Measurements from ENCODE around the gene RCSD1. TPM values are rescaled to one million over a fixed set of nuclear protein-coding genes. Genes with fewer than 3 reads are reported as not detected.
"Not testable (repeated sequence)": the region's sequence is repeated elsewhere in the genome, so short reads cannot be mapped to it uniquely, and the experiment has no call there.

RCSD1 gene
- polyA plus RNA-seq, 3 donors = 10.3 to 14.1 (median 13.0) TPM

DNA sequence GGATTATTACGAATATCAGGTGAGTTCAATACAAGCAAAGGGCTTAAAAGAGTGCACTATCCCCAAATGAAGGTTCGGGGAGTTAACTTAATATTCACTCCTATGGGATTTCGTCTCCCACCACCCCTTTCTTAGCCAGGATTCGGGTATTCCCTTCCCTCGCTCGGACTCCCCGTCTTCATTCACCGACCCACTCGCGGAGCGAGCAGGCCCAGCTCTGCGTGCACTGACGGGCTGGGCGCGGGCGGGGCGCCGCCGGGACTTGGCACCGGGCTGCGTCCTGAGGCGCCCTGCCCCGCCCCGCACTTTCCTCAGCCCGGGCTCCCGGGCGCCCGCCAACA, 84.0 kb downstream of the RCSD1 start:
- no peak for DNase-seq

DNA sequence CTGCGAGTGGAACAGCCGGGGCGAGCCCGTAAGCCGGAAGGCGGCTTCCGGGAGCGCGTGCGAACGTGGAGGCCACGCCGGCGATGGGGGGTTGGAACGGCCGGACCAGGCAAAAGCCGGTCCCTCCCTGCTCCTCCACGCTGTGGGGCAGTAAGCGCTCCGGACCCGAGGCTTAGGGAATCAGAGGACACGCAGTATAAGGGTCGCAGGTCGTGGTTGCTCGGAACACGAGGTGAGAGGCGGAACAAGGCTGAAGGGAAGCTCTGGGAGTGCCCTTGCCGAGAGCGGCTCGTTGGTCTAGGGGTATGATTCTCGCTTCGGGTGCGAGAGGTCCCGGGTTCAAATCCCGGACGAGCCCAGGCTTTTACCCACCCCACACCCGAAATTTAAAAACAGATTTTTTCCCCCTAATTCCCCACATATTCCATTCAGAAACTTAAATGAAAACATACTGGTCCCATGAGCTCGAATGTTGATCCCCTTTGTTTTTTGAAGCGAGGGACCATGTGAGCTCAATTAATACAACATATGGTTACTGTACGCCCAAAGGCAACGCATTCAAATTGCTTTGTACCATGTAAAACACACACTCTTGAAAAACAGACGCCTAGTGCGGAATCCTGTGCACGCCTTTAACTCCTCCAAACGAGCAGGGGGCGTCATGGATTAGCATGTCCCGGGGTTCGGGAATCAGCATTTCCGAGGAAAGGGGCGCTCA, 84.6 kb downstream of the RCSD1 start:
- DNase-seq = peak; percentile 80

DNA sequence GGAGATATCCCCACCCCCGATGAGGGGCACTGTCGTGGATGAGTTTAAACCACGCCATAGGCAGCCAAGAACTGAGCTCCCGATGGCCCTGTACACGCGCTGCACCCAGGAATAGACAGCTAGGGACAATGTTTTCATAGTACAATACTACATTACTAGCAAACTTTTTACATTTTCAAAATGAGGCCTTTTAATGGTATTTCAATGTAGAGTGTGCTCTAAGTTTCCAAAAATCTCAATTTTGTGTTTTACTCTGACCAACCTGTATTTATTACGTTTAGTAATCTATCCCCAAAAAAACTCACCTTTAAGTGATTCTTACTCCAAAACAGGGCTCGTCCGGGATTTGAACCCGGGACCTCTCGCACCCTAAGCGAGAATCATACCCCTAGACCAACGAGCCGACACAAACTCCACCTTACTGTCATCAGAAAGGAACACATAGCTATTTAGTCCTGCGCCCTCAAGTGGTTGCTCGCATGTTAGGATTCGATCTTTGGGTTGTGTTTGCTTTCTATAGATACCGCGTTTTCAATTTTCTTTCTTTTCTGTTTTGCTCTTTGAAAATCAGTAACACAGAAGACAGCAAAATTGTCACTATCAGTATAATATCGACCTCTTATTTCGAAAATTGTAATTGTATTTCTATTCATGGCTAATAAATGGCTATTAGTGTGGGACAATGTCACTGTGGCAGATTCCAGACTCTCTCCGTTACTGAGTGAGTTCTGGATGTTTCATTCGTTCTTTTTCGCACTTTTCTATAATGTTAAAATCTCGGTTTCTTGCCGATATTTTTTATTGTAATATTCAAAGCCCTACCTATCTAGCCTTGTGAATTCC, 85.3 kb downstream of the RCSD1 start:
- DNase-seq = peak; percentile 85

DNA sequence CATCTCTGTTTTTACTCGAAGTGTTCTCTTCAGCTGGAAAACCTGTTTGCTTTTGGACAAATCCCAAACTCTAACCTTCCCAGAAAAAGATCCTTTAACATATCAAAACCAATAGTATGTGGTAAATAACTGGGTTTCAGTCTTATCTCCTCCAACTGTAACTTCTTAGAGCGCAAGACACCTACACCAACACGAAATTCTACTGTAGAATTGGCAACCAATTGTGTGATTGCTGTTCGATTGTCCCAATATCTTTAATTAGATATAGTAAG, 85.9 kb downstream of the RCSD1 start:
- DNase-seq = no peak

DNA sequence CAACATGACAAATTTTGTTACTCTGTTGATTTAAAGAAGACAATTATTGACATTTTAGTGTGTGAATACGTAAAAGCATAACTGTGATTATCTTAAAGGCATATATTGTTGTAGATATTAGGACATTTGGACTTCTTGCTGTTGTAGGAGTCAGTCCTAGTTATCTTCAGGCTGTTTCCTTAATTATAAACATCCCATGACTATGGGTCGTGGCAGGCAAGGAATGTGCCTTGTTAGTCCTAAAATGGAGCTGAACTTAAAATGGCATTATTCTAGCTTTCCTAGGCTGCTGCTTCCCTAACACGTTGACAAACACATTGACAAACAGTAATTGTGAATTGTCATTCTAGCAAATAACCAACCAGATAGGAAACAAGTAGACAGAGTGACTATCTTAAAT, 87.3 kb downstream of the RCSD1 start:
- no peak for DNase-seq

DNA sequence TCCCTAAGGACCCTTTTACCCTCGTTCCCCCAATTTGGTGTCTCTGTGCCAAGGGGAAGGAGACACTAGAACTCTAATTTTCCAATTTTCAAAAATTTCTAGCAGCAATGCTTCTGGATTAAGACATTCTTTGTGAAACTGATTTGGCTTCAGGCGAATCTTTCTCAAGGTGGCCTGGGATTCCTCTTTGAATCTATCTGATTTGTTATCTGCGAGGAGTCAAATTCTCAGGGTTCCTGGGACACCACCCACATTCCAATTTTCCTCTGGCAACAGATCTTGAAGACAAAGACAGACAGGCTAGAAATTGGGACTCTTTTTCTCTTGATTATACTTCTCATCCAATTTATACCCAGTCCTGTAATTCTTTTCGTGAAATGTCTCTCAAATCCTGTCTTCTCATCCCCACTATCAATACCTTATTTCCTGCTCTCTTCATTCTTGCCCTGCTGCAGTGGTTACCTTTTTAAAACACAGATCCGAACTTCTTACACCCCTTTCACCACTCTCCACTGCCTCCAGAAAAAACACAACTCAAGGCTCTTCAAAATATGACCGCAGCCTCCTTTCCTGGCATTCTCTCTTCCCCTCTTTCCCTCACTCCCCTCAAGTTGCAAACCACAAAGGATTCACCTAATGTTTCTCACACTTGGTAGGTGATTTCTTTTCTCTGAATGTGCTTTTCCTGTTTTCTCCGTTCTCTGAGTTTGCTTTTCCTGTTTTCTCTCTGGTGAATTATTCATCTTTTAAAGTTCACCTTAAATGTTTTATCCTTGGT, 89.1 kb downstream of the RCSD1 start:
- DNase-seq = no peak

DNA sequence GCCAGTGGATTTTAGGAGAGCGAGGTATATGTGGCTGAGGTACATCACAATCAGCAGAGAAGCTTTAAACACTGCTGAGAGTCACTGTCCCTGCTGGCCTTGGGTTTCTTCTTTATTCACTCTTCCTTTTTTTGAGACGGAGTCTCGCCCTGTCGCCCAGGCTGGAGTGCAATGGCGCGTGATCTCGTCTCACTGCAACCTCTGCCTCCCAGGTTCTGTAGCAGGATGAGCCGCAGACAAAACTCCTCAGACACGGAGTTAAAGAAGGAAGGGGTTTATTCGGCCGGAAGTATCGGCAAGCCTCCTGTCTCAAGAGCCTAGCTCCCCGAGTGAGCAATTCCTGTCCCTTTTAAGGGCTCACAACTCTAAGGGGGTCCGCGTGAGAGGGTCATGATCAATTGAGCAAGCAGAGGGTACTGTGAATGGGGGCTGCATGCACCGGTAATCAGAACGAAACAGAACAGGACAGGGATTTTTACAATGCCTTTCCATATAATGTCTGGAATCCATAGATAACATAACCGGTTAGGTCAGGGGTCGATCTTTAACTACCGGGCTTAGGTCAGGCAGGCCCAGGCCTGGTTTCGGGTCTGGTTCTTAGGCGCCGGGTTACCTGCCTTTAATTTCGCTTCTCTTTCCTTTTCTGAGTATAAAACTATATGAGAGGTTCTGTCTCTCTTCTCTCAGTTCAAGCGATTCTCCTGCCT, 89.8 kb downstream of the RCSD1 start:
- not testable (repeated sequence) for DNase-seq

DNA sequence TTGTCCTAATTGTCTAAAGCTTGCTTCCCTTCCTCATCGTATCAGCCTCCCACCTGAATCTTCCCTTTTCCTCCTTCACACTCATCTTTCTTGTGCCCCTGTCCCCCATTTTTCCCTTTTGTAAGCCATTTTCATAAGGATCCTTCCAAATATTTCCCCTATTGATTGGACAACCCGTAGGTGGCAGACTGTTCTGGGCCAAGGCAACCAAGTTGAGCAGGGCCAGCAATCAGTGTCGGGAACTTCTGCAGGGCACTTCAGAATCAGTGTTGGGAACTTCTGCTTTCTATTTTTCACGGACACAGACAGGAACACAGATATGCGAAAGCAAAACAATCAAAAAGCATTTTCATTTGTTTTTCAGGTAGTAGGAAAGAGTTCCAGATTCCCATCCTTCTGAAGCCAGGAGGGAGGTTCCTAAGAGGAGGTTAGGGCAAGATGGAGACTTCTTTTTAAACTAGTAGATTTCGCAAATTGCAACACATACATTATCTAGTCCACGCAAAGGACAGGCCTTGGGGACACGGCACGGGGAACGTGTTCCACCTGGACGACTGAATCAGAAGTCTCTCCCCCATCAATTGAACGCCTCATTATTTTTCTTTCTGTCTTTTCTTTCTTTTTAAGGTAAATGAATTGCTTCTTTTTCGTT, 91.1 kb downstream of the RCSD1 start:
- DNase-seq = no peak

DNA sequence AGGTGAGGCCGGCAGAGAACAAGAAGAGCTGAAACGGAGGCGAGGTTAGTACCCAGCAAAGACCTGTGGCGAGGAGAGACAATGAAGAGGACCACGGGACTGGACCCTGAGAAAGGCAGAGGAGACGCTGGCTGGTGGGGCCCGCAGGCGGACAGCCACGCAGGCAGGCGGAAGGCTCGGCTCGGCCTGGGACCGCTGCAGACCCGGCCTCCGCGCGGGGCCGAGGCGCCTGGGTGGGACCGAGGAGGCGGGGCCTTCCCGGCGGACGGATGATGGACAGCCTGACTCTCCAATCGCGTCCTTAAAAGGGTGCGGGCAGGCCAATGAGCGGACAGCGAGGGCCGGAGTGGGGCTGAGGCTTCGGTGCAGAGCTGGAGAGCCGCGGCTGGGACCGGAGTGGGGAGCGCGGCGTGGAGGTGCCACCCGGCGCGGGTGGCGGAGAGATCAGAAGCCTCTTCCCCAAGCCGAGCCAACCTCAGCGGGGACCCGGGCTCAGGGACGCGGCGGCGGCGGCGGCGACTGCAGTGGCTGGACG, 91.7 kb downstream of the RCSD1 start, which contains the start of gene MPZL1:
MPZL1 (plus strand) TSS at position 366 of the 535 bp plus-strand sequence. CDS start 170 bp downstream, outside the sequence.
- peak; percentile 94 for DNase-seq

DNA sequence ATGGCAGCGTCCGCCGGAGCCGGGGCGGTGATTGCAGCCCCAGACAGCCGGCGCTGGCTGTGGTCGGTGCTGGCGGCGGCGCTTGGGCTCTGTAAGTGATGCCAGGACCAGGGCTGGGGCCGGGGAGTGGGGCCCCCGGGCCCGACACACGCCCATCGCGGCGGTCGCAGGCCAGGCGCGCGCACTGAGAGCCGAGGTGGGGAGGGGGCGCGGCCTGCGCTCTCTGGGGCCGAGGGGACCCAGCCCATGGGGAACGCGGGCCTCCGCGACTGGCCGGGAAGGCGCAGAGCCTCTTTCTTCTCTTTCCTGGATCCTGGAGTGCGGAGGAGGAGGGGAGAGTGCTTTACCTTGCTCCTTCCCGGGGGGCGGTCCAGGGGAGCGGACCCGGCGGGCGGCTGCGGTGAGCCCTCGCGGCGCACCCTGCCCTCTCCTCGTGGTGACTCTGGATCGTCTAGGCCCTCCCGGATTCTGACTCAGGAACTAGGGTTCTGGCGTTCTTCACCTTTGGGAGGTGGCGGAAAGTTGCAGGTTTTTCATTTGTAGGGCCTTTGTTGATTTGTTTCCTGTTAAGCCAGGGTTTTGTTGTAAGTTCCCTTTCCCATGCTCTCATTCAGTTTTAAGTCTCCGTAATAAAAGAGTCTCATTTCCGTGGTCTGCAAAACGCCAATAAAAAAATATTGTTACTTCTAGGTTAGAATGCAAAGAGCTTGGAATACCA, 92.3 kb downstream of the RCSD1 start:
- DNase-seq = peak; percentile 65

DNA sequence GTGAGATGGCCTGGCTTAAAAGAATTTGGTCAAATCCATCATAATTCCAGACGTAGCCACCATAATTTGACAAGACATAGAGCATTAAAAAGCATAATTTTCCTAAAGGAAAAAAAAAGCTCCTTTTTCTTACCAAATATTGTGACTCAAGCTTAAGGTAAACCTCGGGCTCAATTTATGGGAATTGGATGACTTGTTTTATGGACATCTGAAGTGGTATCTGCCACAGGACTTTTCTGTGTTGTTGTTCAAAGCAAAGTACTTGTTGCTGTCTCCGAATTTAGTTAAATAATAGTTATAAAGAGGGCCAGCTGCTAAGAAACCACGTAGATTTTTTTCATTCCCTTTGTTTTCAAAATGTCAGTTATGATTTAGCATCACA, 92.8 kb downstream of the RCSD1 start:
- no peak for DNase-seq

DNA sequence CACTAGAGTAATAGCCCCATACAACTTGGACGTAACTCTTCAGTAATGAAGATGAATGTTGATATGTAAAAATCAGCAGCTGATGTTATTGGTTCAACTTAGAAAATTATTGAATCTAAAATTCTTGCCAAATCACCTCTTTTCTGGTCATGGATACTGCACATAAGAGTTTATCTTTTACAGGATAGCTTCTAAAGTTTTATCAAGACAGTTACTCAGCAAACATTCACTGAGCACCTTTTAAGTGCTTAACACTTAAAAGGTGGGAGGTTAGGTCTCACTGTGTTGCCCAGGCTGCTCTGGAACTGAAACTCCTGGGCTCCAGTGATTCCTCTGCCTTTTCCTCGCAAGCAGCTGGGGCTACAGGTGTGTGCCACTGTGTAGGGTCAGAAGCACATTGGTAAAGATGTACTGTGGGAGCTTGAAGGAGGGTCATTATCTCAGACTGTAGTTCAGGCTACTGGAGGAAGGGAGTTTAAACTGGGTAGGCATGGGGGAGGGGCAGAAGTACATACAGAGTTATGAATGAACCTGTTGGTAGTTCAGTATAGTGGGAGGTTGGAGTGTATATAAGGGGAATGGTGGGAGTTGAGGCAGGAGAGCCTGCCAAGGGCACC, 93.8 kb downstream of the RCSD1 start:
- DNase-seq = no peak

DNA sequence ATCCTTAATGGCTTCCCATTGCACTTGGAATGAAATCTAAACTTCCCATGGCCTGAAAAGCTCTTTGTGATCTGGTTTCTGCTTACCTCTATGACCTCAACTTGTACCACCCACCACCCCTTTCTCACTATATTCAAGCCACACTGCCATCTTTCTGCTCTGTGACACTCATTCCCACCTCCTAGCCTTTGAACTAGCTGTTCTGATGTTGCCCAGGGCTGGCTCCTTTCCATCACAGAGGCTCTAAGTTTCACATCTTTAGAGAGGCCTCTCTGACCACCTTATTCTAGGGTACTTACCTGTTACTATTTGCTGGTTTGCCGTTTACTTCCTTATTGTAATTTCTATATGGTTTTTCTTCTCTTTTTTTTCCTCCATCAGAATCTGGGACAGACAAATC, 96.0 kb downstream of the RCSD1 start:
- DNase-seq = no peak

DNA sequence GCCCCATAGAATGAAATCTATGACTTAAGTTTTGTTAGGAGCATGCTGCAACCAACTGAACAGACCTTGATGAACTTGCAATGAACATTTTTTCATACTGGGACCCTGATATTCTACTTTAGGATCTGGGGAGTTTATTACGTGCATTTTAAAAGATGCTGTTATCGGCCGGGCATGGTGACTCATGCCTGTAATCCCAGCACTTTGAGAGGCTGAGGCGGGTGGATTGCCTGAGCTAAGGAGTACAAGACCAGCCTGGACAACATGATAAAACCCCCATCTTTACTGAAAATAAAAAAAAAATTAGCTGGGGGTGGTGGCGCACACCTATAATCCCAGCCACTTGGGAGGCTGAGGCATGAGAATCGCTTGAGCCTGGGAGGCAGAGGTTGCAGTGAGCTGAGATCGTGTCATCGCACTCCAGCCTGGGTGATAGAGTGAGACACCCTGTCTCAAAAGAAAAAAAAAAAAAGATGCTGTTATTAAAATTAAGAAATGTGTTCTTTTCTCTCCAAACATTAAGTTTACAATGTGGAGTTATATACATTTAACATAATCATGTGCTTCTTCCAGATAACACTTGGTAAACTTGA, 98.9 kb downstream of the RCSD1 start:
- no peak for DNase-seq

DNA sequence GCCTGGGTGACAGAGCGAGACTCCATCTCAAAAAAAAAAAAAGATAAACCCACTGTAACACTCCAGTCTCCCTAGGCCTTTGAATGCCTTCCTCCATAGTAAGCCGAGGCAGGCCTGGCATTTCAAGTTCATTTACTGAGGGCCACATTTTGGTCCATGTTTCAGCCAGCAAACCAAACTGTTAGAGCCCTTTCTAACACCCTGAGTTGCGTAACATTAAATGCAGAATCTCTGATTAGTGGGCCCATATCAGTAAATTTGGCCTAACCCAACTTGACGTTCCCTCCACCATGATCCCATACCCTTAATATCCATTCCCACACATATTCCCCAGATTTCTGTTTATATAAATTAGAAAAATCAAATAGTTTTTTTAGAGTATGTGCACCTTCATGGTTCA, 104.2 kb downstream of the RCSD1 start:
- no peak for DNase-seq

DNA sequence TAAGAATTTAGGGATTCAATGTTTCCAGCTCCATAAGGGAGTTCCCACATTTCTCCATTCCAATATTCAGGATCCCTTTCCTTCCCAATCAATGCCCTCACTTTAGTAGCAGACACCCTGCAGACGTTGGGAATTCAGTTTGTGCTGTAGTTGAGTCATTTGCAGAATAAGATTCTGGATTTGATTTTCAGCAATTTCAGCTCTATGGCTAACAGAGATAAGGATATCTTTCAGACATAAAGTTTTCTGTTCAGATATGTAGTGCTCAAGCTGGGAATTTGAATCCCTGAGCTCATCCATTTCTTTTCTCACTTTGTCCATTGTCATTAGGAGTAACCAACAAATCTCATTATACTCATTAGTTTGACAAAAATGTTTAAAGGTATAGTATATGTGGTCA, 104.8 kb downstream of the RCSD1 start:
- DNase-seq = no peak

DNA sequence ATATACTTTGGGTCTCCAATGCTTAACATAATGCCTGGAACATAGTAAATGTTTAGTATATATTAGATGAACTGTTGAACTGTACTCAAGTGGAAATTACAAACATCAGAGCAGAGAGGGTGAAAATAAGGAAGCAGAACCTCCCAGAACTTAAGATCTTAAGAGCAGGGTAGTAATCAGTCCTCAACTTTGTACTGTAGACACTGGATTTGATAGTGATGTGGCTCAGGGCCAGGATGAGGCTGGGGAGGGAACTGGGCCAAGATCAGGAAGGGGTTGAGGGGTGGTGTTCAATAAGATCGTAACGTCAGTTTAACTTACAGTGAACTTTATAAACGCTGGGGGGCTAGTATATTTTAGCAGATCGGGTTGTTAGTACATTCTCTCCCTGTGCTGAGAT, 107.1 kb downstream of the RCSD1 start:
- DNase-seq = no peak

DNA sequence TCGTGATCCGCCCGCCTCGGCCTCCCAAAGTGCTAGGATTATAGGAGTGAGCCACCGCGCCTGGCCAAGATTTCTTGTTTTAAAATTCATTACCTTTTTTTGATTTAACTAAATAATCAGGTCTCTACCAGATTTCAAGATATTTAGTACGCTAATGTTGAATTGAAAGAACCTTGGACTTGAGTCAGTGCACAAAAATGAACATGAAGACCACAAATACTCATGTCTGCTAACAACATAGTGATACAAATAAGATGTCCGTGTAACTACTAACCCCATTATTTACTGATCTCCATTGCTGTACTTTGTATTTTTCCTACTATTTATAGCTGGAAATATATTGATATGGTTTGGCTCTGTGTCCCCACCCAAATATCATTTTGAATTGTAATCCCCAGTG, 108.1 kb downstream of the RCSD1 start:
- no peak for DNase-seq

DNA sequence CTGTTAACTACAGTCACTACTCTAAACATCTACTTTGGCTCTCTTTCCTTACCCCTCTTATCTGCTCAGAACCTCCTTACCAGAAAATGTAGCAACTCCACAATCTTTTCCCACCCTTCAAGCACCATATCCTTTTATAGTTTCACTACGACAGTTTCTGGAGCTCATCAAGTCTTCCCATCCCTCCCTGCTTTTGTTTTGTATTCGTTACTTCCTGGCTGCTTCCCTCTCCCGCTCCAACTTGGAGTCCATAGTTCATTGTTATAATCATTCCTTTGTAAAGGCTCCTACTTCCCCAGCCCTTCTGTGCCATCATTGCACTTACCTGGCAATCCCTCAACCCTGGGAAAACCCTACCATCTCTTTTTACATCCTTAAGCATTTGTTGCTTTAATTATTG, 109.7 kb downstream of the RCSD1 start:
- no peak for DNase-seq

DNA sequence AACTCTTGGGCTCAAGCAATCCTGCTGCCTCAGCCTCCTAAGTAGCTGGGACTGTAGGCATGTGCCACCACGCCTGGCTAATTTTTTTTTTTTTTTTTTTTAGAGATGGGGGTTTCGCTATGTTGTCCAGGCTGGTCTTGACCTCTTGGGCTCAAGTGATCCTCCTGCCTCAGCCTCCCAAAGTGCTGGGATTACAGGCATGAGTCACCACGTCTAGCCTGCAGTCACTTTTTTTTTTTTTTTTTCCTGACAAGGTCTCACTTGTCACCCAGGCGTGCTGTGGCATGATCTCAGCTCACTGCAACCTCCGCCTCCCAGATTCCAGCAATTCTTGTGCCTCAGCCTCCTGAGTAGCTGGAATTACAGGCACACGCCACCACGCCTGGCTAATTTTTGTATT, 111.1 kb downstream of the RCSD1 start:
- DNase-seq = not testable (repeated sequence)
